PC-9 (cell line): ENCODE data around the gene DOCK4.

Source experiments
- CTCF ChIP-seq: fragments of 200-600 bp; sonication (generic); conservative IDR thresholded peaks from 2 replicates; pipeline ENCODE4 v1.6.1; 2017; ENCODE audit warnings: mixed run types, antibody characterized with exemption, mild to moderate bottlenecking, moderate library complexity
- EZH2 ChIP-seq: fragments of 200-600 bp; sonication (generic); IDR thresholded peaks from 2 replicates; pipeline ENCODE4 v1.8.0; 2017; ENCODE audit warnings: antibody characterized with exemption, low read depth

- no peak for TF ChIP-seq EZH2
- no peak for TF ChIP-seq CTCF
These were observed 323.0 kb downstream of the DOCK4 start for GRCh38 chr7:111883241-111883640.
